OCI-LY1 (cell line): ENCODE measurements around the gene PHF24.
A peak's percentile ranks its signal among the peaks of the same experiment; 100 is the strongest.

ENCODE experiments used
- H2AFZ ChIP-seq: fragments of 200-600 bp; sonication (generic), shearing (Covaris generic); 2 replicates; pipeline ENCODE4 v1.6.0; 2014; ENCODE audit warnings: antibody characterized with exemption, mild to moderate bottlenecking, low read length
- H3F3A ChIP-seq: fragments of 200-600 bp; sonication (generic), shearing (Covaris generic); 2 replicates; pipeline ENCODE4 v1.6.0; 2014; ENCODE audit warnings: mild to moderate bottlenecking, antibody characterized with exemption, low read length, moderate library complexity; ENCODE audit not compliant: insufficient read depth
- H3K27ac ChIP-seq: fragments of 200-600 bp; sonication (generic); 2 replicates; pipeline ENCODE4 v1.5.1; 2014; ENCODE audit warnings: low read length, mixed run types, mild to moderate bottlenecking, low read depth; ENCODE audit not compliant: poor library complexity, severe bottlenecking
- H3K27me3 ChIP-seq: fragments of 200-600 bp; sonication (generic); 2 replicates; pipeline ENCODE4 v1.6.0; 2014; ENCODE audit warnings: antibody characterized with exemption, mild to moderate bottlenecking, low read length, moderate library complexity; ENCODE audit not compliant: insufficient read depth
- H3K36me3 ChIP-seq: fragments of 200-600 bp; sonication (generic); 2 replicates; pipeline ENCODE4 v1.6.1; 2014; ENCODE audit warnings: mild to moderate bottlenecking, antibody characterized with exemption, low read length, moderate library complexity, mixed read lengths; ENCODE audit not compliant: insufficient read depth
- H3K4me1 ChIP-seq: fragments of 200-600 bp; sonication (generic); 2 replicates; pipeline ENCODE4 v1.5.1; 2014; ENCODE audit warnings: mild to moderate bottlenecking, low read length, moderate library complexity; ENCODE audit not compliant: insufficient read depth, severe bottlenecking
- H3K4me2 ChIP-seq: fragments of 200-600 bp; sonication (generic), shearing (Covaris generic); 2 replicates; pipeline ENCODE4 v1.6.1; 2014; ENCODE audit warnings: low read length
- H3K4me3 ChIP-seq: fragments of 200-600 bp; sonication (generic); 2 replicates; pipeline ENCODE4 v1.5.1; 2014; ENCODE audit warnings: low read length, low read depth, mild to moderate bottlenecking, mixed read lengths; ENCODE audit not compliant: poor library complexity, severe bottlenecking
- H3K79me2 ChIP-seq: fragments of 200-600 bp; shearing (Covaris generic); 2 replicates; pipeline ENCODE4 v1.6.1; 2016; ENCODE audit warnings: mixed run types, low read length, mixed read lengths; ENCODE audit not compliant: insufficient read depth
- H3K9ac ChIP-seq: fragments of 200-600 bp; sonication (generic), shearing (Covaris generic); 2 replicates; pipeline ENCODE4 v1.6.1; 2014; ENCODE audit warnings: mild to moderate bottlenecking, low read length, mixed read lengths
- H3K9me2 ChIP-seq: fragments of 200-600 bp; sonication (generic), shearing (Covaris generic); 2 replicates; pipeline ENCODE4 v1.6.1; 2014; ENCODE audit warnings: low read depth, mild to moderate bottlenecking, low read length, mixed read lengths
- H3K9me3 ChIP-seq: fragments of 200-600 bp; shearing (Covaris generic); 2 replicates; pipeline ENCODE4 v1.6.1; 2014; ENCODE audit warnings: low read length, mixed read lengths
- H4K20me1 ChIP-seq: fragments of 200-600 bp; sonication (generic), shearing (Covaris generic); 2 replicates; pipeline ENCODE4 v1.6.0; 2016; ENCODE audit warnings: mild to moderate bottlenecking, low read length; ENCODE audit not compliant: insufficient read depth
- EZH2 ChIP-seq: fragments of 200-600 bp; sonication (generic), shearing (Covaris generic); IDR thresholded peaks from 2 replicates; pipeline ENCODE4 v1.8.0; 2017; ENCODE audit warnings: borderline replicate concordance, mixed run types, mild to moderate bottlenecking, antibody characterized with exemption, low read length, moderate library complexity, mixed read lengths
- TF ChIP-seq, protein P1 (sequence below): fragments of 200-600 bp; sonication (generic), shearing (Covaris generic); IDR thresholded peaks from 2 replicates; pipeline ENCODE4 v1.5.1; 2017; ENCODE audit warnings: mild to moderate bottlenecking, antibody characterized with exemption, low read length, moderate library complexity, mixed read lengths

PHF24 gene

DNA sequence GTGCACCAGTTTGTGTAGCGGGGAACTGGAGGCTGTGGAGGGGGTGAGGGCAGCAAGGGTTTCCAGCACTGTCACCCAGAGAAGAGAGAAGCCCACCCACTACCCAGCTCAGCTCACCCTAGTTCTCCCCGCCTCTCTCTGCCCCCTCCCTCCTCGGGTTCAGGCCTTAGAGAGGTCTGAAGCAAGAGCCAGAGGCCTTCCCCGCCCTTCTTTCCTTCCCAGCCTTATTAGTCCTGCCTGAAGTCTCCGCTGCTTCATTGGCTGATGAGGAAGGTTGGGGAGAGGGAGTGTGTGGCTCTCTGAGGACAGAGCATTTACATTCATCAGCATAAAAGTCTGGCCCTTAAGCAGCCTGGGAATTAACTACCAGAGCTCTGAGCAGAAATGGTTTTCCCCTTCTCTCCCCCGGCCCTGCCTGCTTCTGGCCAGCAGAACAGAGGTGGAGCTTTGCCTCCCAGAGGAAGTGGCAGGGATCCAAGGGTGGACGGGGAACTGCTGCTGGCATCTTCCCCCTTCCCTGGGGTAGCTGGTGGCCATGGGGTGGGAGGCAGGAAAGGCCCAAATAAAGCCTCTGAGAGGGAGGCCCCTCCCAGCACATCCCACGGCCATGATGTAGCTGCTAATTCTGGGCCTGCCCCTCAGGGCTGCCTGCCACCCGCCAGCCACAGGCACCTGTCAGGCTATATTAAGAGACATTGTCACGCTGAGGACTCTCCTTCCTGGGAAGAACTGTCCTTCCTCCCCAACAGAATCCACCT lies 35.6 kb downstream of the PHF24 start:
- no peak overlapping the region for H3K27ac ChIP-seq
- no peaks in the 10 kb centered on the region for H4K20me1 ChIP-seq
- TF ChIP-seq, protein P1, sequence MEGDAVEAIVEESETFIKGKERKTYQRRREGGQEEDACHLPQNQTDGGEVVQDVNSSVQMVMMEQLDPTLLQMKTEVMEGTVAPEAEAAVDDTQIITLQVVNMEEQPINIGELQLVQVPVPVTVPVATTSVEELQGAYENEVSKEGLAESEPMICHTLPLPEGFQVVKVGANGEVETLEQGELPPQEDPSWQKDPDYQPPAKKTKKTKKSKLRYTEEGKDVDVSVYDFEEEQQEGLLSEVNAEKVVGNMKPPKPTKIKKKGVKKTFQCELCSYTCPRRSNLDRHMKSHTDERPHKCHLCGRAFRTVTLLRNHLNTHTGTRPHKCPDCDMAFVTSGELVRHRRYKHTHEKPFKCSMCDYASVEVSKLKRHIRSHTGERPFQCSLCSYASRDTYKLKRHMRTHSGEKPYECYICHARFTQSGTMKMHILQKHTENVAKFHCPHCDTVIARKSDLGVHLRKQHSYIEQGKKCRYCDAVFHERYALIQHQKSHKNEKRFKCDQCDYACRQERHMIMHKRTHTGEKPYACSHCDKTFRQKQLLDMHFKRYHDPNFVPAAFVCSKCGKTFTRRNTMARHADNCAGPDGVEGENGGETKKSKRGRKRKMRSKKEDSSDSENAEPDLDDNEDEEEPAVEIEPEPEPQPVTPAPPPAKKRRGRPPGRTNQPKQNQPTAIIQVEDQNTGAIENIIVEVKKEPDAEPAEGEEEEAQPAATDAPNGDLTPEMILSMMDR: no peak
- TF ChIP-seq EZH2: no peak
- no peak overlapping the region for H3K4me3 ChIP-seq
- no peaks in the 10 kb centered on the region for H3K9me3 ChIP-seq
- H3K79me2 ChIP-seq: no peaks in the 10 kb centered on the region
- no peaks in the 10 kb centered on the region for H3K9me2 ChIP-seq
- no peaks in the 10 kb centered on the region for H3F3A ChIP-seq
- no peak overlapping the region for H2AFZ ChIP-seq
- no peak overlapping the region for H3K9ac ChIP-seq
- H3K4me2 ChIP-seq: no peak overlapping the region
- no peaks in the 10 kb centered on the region for H3K36me3 ChIP-seq
- H3K4me1 ChIP-seq: peaks cover 10% of the 10 kb centered on the region
- no peaks in the 10 kb centered on the region for H3K27me3 ChIP-seq

DNA sequence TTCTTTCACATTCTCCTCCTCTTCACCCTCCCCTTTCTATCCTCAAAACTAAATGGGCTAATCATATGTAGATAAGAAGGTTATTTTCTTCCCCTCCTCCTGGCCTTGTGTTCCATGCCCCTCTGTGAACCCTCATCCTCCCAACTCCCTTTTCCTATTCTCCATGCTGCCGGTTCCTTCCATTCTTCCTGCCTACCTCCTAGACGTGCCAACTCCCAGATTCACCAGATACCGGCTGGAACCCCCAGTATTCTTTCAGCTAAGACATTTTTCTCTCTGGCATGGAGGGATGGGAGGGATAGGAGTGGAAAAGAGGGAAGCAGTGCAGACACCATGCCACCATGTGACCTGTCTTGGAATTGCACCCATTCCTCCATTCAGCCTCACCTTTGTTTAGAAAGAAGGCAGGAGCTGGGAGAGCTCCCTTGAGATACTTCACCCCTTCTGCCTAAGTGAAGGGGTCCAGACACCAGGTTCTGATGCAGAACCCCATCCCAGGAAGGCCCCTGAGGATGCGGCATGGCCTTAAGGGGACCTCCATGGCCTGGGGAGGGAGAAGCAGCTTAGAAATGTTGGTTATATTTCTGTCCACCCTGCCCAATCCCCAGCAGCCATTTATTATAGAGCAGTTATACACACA lies 36.3 kb downstream of the PHF24 start:
- TF ChIP-seq, protein P1: peak; percentile 39; the same call in 1 of the 2 replicates
- TF ChIP-seq EZH2: no peak
- no peak overlapping the region for H2AFZ ChIP-seq
- peaks cover 8% of the 10 kb centered on the region for H3K4me1 ChIP-seq
- H3K36me3 ChIP-seq: no peaks in the 10 kb centered on the region
- H3F3A ChIP-seq: no peaks in the 10 kb centered on the region
- H3K9me3 ChIP-seq: no peaks in the 10 kb centered on the region
- no peaks in the 10 kb centered on the region for H3K27me3 ChIP-seq
- H3K79me2 ChIP-seq: no peaks in the 10 kb centered on the region
- no peak overlapping the region for H3K4me3 ChIP-seq
- H3K4me2 ChIP-seq: no peak overlapping the region
- H3K9me2 ChIP-seq: no peaks in the 10 kb centered on the region
- no peak overlapping the region for H3K9ac ChIP-seq
- H3K27ac ChIP-seq: no peak overlapping the region
- no peaks in the 10 kb centered on the region for H4K20me1 ChIP-seq

DNA sequence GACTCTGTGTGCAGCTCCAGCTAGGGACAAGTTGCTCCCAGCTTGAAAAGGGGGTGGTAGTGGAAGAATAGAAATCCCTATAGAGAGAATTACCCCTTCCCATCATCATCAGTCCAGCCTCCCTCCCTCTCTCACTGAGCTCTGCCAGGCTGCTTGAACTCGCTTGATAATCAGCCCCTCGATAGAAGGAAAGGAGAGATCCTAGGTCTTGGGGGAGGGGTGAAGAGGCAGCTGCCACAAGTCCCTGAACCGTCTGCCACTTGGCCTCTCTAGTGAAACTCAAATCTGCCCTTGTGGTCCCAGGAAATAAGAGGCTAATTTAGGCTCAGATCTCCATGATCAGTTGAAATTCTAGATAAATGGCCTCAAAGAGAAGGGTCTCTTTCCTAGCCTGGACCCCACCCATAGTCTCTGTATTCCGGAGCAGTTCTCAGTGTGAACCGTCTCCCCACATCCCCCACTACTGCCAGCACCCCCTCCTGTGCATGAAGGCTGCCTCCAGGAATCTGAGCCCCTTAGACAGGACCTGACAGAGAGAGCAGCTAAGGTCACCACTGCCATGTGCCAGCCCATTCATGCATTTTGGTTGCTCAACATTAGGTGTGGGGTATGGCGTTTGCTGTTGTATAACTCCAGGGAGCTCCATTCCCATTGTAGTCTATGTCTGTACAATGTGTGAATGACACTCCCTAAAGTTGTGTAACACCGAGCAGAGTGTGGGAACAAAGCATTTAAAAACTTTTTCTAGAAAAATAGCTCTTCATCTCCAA lies 37.0 kb downstream of the PHF24 start:
- no peaks in the 10 kb centered on the region for H3K36me3 ChIP-seq
- TF ChIP-seq, protein P1: no peak
- no peak for TF ChIP-seq EZH2
- no peaks in the 10 kb centered on the region for H3F3A ChIP-seq
- H3K4me1 ChIP-seq: peaks cover 7% of the 10 kb centered on the region
- H4K20me1 ChIP-seq: no peaks in the 10 kb centered on the region
- no peaks in the 10 kb centered on the region for H3K79me2 ChIP-seq
- no peak overlapping the region for H3K9ac ChIP-seq
- no peaks in the 10 kb centered on the region for H3K9me3 ChIP-seq
- H2AFZ ChIP-seq: no peak overlapping the region
- H3K9me2 ChIP-seq: no peaks in the 10 kb centered on the region
- H3K27ac ChIP-seq: no peak overlapping the region
- no peaks in the 10 kb centered on the region for H3K27me3 ChIP-seq
- H3K4me2 ChIP-seq: no peak overlapping the region
- no peak overlapping the region for H3K4me3 ChIP-seq
